OCI-LY7 (cell line): Measurements from ENCODE around the gene ATAD3A.

Experiments
- EZH2phosphoT487 ChIP-seq: fragments of 200-600 bp; sonication (generic); IDR thresholded peaks from 2 replicates; pipeline ENCODE4 v1.6.1; 2018; ENCODE audit warnings: low read depth, borderline replicate concordance, mild to moderate bottlenecking, mixed run types, antibody characterized with exemption, low read length, moderate library complexity, mixed read lengths
- TF ChIP-seq, protein P1 (sequence below): fragments of 200-600 bp; sonication (generic); conservative IDR thresholded peaks from 2 replicates; pipeline ENCODE4 v1.5.1; 2014; ENCODE audit warnings: mild to moderate bottlenecking, antibody characterized with exemption, low read length, moderate library complexity, mixed read lengths

DNA sequence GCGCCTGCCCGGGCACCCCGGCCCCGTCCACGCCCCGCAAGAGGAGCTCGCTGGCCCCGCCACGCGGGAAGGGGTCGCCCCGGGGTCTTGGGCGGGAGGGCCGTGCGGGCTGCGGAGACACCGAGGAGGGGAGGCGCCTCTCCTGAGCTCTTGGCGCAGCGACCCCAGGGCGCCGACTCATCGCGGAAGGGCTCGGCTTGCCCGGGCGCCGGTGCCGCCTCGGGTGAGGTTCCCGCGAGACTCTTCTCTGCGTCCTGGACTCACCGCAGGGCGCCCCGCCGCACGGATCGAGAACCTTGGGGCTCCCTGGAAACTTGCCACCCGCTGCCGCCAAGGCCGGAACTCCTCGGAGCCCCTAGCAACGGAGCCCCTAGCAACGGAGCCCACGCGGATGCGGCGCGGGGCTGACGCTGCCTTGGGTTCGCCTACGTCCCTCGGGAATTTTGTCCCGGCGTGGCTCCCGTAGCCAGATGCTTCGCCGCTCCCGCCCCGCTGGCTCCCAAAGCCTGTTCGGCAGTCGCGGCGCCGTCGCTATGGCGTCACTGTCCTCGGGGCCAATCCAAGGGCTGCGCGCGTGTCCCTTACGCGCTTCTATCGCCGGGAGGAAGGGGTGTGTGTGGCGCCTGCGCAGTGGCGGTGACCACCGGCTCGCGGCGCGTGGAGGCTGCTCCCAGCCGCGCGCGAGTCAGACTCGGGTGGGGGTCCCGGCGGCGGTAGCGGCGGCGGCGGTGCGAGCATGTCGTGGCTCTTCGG is at the start of gene ATAD3A:
- TF ChIP-seq, protein P1, sequence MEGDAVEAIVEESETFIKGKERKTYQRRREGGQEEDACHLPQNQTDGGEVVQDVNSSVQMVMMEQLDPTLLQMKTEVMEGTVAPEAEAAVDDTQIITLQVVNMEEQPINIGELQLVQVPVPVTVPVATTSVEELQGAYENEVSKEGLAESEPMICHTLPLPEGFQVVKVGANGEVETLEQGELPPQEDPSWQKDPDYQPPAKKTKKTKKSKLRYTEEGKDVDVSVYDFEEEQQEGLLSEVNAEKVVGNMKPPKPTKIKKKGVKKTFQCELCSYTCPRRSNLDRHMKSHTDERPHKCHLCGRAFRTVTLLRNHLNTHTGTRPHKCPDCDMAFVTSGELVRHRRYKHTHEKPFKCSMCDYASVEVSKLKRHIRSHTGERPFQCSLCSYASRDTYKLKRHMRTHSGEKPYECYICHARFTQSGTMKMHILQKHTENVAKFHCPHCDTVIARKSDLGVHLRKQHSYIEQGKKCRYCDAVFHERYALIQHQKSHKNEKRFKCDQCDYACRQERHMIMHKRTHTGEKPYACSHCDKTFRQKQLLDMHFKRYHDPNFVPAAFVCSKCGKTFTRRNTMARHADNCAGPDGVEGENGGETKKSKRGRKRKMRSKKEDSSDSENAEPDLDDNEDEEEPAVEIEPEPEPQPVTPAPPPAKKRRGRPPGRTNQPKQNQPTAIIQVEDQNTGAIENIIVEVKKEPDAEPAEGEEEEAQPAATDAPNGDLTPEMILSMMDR = no peak; the same call in 1 of the 2 replicates
- TF ChIP-seq EZH2phosphoT487 = no peak
